ENCODE results near the gene PCGF1. TPM values are rescaled to one million over a fixed set of nuclear protein-coding genes. Genes with fewer than 3 reads are reported as not detected.

Gene PCGF1
- total and polyA plus RNA-seq, 2 of the 8 experiments (the other 6 are each of a cell fraction or from before 2014, with no cell fraction given) = 10.0 to 23.7 TPM

GRCh38 chr2:74546004-74546403 is 38.5 kb upstream of the PCGF1 start (continued):
- TF ChIP-seq SRF (IDR thresholded peaks at IDR 0.05; ENCODE audit: low read depth, low read length) (no peak), CTBP2 (IDR thresholded peaks at IDR 0.05; ENCODE audit: borderline replicate concordance, insufficient read depth, insufficient read length, low read length) (no peak), SIX5 (IDR thresholded peaks at IDR 0.05; ENCODE audit: low read depth, low read length) (no peak), HDAC2 (IDR thresholded peaks at IDR 0.05; ENCODE audit: borderline replicate concordance in 1 of 2, low read depth in 2 of 2, low read length in 2 of 2) (no peak), BRCA1 (IDR thresholded peaks at IDR 0.05; ENCODE audit: low read depth, low read length) (no peak), BACH1 (IDR thresholded peaks at IDR 0.05; ENCODE audit: low read length) (no peak), ASH2L (IDR thresholded peaks at IDR 0.05; ENCODE audit: low read length) (no peak), SAP30 (IDR thresholded peaks at IDR 0.05; ENCODE audit: insufficient read depth, insufficient replicate concordance, low read length) (no peak), PHF8 (conservative IDR thresholded peaks at IDR 0.05; ENCODE audit: low read depth, low read length) (no peak)
